GM18867 (cell line): ENCODE results near the gene FIBP.

ENCODE experiments used
- ATAC-seq: cut with Tn5 transposase; IDR thresholded peaks from one replicate; pipeline ENCODE4 v1.9.1; 2021; ENCODE audit warnings: mild to moderate bottlenecking, moderate library complexity; ENCODE audit not compliant: unreplicated experiment

Gene FIBP

DNA sequence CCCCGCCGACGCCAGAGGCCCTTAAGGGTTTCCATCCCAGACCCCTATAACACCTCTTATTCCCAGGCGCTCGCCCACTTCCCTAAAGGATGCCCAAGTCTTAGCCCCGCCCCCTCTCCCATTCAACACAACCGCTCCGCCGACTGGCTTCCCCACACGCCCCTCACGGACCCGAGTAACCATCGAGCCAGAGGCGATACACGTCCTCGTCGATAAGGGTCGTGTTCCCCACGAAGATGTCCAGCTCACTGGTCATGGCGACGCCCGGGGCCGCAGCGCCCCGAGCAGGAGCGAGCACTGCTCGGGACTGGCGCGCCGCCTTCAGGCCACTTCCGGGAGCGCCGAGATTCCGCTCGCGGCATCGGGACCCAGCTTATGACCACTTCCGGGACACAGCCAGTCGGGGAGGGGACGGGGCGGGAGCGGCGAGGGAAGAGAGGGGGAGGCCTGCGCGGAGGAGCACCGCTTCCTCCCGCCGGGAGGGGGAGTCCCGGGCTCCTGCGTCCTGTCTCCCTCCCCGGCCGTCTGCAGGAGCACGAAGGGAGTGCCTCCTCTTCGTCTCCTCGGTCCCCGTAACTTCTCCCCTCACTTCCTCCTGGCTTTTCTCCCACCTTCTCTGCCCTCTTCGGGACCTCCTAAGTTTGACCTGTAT lies at the start of gene FIBP:
TSS of gene FIBP (minus strand) at position 309 of the 652 bp plus-strand sequence. CDS start at position 256, 53 bp downstream.
- peak; percentile 45 for ATAC-seq

- ATAC-seq = no peak
Measured at GRCh38 chr11:65937766-65938165, 49.5 kb upstream of the FIBP start.

DNA sequence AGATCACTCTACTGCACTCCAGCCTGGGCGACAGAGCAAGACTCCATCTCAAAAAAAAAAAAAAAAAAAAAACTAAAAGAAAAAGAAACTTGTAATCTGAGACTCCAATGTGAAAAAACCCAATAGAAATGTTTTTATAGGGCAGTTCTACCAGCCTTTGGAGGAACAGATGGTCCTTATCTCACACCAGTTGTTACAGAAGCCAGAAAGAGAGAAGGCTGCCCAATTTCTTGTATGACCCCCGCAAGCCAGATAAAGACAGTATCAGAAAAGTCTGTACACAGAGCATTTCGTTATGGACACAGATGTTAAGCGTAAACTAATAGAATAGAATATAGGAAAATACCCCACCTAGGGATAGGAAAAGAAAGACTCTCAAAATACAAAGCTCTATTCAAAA lies 45.7 kb upstream of the FIBP start:
- no peak for ATAC-seq

- no peak for ATAC-seq
Measured at GRCh38 chr11:65932558-65932919, 44.3 kb upstream of the FIBP start.

DNA sequence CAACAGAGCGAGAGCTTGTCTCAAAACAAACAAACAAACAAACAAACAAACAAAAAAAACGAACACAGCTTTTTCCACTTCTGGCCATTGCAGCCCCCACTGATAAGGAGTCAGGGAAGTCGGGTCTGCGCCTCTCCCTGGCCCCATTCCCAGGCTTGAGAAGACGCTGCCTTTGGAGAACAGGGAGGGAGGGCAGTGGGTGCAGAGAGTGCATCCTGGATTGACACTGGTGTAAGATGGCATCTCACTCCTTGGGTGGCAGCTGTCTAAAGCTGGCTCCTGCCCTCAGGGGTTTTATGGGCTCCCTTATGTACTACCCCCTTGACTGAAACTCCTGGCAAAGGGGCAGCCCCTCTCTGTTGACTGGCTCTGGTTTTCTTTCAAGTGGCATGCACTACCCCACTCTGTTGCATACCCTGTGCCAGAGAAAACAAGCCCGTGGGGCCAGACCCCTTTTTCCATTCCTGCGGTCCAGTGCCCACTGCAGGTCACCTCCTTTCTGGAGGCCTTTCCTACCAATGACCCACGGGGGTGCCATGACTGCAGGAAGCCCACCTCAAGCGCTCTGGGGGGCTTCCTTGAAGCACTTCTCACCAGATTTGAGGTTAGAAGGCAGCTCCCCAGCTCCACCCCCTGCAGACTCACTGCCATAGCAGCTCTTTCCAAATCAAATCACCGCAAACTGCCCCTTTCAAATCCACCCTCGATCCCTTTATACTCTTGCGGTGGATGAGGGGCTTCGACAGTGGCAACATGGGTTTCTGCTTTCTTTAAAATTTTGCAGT lies 43.7 kb upstream of the FIBP start:
- no peak for ATAC-seq

- no peak for ATAC-seq
Measured at GRCh38 chr11:65928667-65929066, 40.4 kb upstream of the FIBP start.

GRCh38 chr11:65927904-65928397 lies 39.7 kb upstream of the FIBP start:
- peak; percentile 80 for ATAC-seq

- no peak for ATAC-seq
Measured at GRCh38 chr11:65925397-65925796, 37.1 kb upstream of the FIBP start.

GRCh38 chr11:65922565-65922964 lies 34.3 kb upstream of the FIBP start:
- ATAC-seq = no peak

DNA sequence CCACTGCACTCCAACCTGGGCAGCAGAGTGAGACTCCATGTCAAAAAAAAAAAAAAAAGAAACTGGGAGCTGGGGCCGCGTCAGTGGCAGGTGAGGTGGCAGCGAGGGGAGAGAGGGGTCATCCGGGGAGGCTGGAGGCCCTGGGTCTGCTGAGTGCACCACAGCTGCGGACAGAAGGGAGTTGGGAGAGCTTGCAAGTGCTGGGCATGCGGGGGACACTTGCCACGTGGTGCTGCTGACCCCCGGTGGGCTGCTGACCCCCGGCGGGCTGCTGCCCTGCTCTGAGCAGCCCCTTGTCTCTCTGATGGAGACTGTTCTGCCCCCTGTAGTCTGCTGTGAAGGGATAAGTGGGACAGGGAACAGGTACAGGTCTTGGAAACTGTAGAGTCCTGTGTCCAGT lies 33.6 kb upstream of the FIBP start:
- ATAC-seq = no peak

- ATAC-seq = no peak
Measured at GRCh38 chr11:65921033-65921555, 32.8 kb upstream of the FIBP start.

DNA sequence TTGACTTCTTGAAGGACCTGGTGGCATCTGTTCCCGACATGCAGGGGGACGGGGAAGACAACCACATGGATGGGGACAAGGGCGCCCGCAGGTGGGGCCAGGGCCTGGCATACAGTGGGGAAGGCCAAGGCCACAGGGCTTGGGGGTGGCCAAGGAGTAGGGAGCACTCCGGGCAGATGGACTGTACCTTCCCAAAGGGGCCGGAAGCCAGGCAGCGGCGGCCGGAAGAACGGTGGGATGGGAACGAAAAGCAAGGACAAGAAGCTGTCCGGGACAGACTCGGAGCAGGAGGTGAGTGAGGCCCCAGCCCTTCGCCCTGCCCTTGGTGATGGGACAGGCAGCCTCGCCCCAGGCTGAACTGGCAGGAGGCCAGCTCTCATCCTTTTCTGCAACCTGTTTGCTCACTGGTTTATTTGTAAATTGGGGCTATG lies 32.1 kb upstream of the FIBP start:
- ATAC-seq = no peak

GRCh38 chr11:65919573-65920371 lies 31.5 kb upstream of the FIBP start:
- ATAC-seq = peak; percentile 36

DNA sequence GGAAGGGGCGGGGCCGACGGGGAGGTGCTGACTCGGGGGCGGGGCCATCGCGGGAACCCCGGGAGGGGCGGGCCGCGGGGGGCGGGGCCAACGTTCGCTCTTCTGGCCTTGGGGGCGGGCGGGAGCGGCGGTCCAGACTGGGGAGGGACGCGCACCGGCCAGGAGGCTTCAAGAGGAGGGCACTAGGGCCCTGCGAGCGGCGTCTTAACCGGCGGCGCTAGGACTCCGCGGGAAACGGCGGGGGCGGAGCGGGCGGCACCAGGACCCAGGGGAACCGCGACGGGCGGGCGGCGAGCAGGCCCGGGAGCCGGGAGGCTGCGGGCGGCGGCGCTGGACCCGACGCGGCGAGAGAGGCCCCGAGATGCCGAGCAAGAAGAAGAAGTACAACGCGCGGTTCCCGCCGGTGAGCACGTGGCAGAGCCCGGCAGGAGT lies 30.9 kb upstream of the FIBP start, which contains the start of gene DRAP1:
TSS of gene DRAP1 (plus strand) at position 286 of the 432 bp plus-strand sequence. CDS start at position 362, 76 bp downstream.
- peak; percentile 79 for ATAC-seq

GRCh38 chr11:65918211-65919140 lies 30.2 kb upstream of the FIBP start, which contains the start of gene C11orf68:
TSS of gene C11orf68 (minus strand) at chr11:65919062. CDS start at chr11:65919031, 31 bp downstream.
- peak; percentile 53 for ATAC-seq

- no peak for ATAC-seq
Measured at GRCh38 chr11:65917434-65918210, 29.4 kb upstream of the FIBP start.

GRCh38 chr11:65917077-65917433 lies 28.8 kb upstream of the FIBP start:
- no peak for ATAC-seq

DNA sequence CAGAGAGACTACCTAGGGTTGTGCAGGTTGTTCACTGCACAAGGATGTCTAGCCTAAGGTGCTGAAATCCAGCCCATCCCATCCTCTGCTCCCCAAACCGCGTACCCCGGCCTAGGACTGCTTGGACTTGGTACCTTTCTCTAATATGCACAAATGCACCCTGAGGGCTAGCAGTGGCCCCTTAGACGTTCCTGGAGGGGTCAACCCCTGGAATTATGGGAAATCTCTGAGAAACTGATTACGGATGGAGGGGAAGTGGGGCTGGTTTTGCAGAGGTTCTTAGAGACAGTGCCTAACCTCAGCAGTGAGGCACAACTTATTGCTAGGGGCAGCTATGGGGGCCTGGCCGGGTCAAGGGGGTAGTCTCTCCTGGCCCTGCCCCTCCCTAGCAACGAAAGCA lies 28.1 kb upstream of the FIBP start:
- ATAC-seq = no peak

DNA sequence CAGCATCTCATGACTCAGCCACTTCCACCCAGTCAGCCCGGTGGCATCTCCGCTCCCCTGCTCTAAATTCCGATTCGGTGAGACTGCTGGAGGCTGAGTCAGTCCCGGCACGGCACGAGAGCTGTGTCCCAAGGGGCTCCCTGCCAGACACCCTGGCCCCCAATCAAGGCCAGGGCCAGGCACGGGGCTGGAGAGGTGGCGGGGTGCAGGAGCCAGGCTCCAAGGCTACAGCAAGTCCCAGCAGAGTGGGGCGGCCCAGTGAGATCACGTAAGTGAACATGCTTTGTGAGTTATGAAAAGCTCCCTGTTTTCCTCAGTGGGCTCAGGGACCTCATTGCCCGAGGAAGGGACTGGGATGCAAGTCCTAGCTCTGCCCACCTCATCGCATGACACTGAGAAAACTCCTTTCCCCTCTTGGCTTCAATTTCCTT lies 27.6 kb upstream of the FIBP start:
- no peak for ATAC-seq
